ENCODE measurements around the gene ZNF423. TPM values are rescaled to one million over a fixed set of nuclear protein-coding genes. Genes with fewer than 3 reads are reported as not detected.

The ZNF423 gene
- total and polyA plus RNA-seq, 2 experiments from 2014 or later, result 14.9 to 41.8 TPM

DNA sequence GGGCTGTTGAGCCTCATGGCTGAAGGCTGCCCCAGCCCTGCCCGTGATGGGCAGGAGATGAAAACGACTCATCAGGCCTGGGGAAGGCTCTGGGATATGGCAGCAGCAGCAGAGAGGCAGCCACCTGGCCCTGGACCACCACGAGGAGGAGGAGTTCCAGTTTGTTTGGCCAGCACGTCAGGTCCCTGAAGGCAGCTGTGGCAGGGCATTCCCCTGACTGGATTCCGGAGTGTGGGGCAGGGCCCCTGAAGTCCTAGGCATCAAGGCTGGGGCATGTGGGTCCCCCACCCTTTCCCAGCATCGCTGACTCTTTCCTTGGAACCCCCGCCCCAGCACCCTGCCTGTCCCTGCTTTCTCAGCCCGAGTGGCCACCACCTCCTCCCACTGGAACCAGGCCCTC, 197.4 kb downstream of the ZNF423 start:
- Histone ChIP-seq H3K79me2 (replicated peaks; ENCODE audit: insufficient read depth) (no peaks in the 10 kb centered on the region; the same call in 1 of the 2 replicates), H4K20me1 (replicated peaks; ENCODE audit: insufficient read depth) (no peaks in the 10 kb centered on the region), H3K36me3 (ENCODE audit: insufficient read depth) (no peaks in the 10 kb centered on the region), H3K4me1 (ENCODE audit: insufficient read depth) (no peaks in the 10 kb centered on the region), H3F3A (replicated peaks; ENCODE audit: low read depth) (no peaks in the 10 kb centered on the region), H3K27me3 (ENCODE audit: insufficient read depth) (no peaks in the 10 kb centered on the region), H2AFZ (no peak overlapping the region), H3K27ac (ENCODE audit: low read depth) (no peak overlapping the region), H3K4me2 (no peak overlapping the region), H3K9me2 (ENCODE audit: insufficient read depth) (no peaks in the 10 kb centered on the region), H3K4me3 (no peak overlapping the region)
- peaks cover 45% of the 10 kb centered on the region for H3K4me1 Mint-ChIP-seq
- ATAC-seq (no peak; the same call in 2 of the 3 replicates), DNase-seq (ENCODE audit: low spot score) (no peak)
- H3K4me3 Mint-ChIP-seq, result no peak overlapping the region
- H3K27me3 Mint-ChIP-seq (ENCODE audit: insufficient read depth, low read depth, poor library complexity), result peaks cover 6% of the 10 kb centered on the region
- H3K36me3 Mint-ChIP-seq (ENCODE audit: low read depth), result no peaks in the 10 kb centered on the region
- TF ChIP-seq STAT1 (IDR thresholded peaks at IDR 0.05; ENCODE audit: unreplicated experiment), result no peak
- no peak for TF ChIP-seq CREB1 (CRISPR knock-in tag; IDR thresholded peaks at IDR 0.05; ENCODE audit: low read depth)
- no peak for TF ChIP-seq ZNF114 (CRISPR knock-in tag; IDR thresholded peaks at IDR 0.05)
- TF ChIP-seq, protein P1, sequence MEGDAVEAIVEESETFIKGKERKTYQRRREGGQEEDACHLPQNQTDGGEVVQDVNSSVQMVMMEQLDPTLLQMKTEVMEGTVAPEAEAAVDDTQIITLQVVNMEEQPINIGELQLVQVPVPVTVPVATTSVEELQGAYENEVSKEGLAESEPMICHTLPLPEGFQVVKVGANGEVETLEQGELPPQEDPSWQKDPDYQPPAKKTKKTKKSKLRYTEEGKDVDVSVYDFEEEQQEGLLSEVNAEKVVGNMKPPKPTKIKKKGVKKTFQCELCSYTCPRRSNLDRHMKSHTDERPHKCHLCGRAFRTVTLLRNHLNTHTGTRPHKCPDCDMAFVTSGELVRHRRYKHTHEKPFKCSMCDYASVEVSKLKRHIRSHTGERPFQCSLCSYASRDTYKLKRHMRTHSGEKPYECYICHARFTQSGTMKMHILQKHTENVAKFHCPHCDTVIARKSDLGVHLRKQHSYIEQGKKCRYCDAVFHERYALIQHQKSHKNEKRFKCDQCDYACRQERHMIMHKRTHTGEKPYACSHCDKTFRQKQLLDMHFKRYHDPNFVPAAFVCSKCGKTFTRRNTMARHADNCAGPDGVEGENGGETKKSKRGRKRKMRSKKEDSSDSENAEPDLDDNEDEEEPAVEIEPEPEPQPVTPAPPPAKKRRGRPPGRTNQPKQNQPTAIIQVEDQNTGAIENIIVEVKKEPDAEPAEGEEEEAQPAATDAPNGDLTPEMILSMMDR (conservative IDR thresholded peaks at IDR 0.05; ENCODE audit: low read depth in 2 of 2), result no peak
- TF ChIP-seq JUNB (IDR thresholded peaks at IDR 0.05; ENCODE audit: unreplicated experiment), result no peak
- no peak for TF ChIP-seq NANOG (IDR thresholded peaks at IDR 0.05; ENCODE audit: borderline replicate concordance)
- TF ChIP-seq EZH2 (IDR thresholded peaks at IDR 0.05; ENCODE audit: low read depth, unreplicated experiment), result no peak
- TF ChIP-seq EZH2phosphoT487 (IDR thresholded peaks at IDR 0.05; ENCODE audit: unreplicated experiment), result no peak
- TF ChIP-seq, protein P2, sequence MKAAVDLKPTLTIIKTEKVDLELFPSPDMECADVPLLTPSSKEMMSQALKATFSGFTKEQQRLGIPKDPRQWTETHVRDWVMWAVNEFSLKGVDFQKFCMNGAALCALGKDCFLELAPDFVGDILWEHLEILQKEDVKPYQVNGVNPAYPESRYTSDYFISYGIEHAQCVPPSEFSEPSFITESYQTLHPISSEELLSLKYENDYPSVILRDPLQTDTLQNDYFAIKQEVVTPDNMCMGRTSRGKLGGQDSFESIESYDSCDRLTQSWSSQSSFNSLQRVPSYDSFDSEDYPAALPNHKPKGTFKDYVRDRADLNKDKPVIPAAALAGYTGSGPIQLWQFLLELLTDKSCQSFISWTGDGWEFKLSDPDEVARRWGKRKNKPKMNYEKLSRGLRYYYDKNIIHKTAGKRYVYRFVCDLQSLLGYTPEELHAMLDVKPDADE (IDR thresholded peaks at IDR 0.05), result no peak
- no peak for TF ChIP-seq POLR2AphosphoS5 (IDR thresholded peaks at IDR 0.05; ENCODE audit: low read depth)
- TF ChIP-seq ZNF331 (CRISPR knock-in tag; IDR thresholded peaks at IDR 0.05; ENCODE audit: low read depth), result no peak
- 0 out of 2 replicates have a peak overlapping the region, but pooled peaks have one; percentile 34 for H3K27ac Mint-ChIP-seq
- H3K9me3 Mint-ChIP-seq, result no peaks in the 10 kb centered on the region

DNA sequence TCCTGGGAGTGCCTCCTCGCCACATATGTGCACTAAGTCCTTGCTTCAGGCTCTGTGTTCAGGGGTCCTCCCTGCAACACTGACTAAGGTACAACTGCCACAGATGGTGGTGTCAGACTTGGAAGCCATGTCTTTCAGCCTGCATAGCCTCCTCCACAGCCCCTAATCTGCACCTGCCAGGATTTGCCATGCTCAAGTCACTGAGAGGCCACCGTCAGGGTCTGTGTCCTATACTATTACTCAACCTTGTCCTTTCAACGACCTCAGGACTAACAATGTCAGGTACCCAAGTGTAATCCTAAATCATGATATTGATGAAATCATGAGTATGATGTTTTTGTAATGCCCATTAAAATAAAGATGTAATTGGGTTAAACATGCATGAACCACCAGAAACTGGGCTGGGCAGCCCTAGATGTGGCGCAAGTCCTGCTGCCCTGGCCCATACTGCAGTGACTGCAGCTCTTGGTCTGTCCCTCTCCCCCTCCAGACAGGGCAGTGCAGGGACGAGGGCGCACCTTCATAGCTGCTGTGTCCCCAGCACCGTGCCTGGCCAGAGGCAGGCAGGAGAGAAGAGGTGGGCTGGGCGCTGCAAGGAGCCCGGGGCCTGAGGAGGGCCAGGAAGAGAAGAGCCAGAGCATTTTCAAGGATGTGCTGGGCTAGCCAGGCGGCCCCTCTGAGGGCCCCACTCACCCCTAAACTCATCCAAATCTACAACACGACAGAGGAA, 198.0 kb downstream of the ZNF423 start:
- no peaks in the 10 kb centered on the region for H3K9me3 Mint-ChIP-seq
- no peaks in the 10 kb centered on the region for H3F3A ChIP-seq (replicated peaks; ENCODE audit: low read depth)
- H3K27ac Mint-ChIP-seq, result 0 out of 2 replicates have a peak overlapping the region, but pooled peaks have one; percentile 34
- DNase-seq (ENCODE audit: low spot score) (no peak), ATAC-seq (0 out of 3 replicates have a peak, but pooled peaks have one; percentile 14)
- H3K4me2 ChIP-seq, result no peak overlapping the region
- no peaks in the 10 kb centered on the region for H4K20me1 ChIP-seq (replicated peaks; ENCODE audit: insufficient read depth)
- H3K4me3 ChIP-seq, result no peak overlapping the region
- no peaks in the 10 kb centered on the region for H3K36me3 ChIP-seq (ENCODE audit: insufficient read depth)
- H3K27me3 Mint-ChIP-seq (ENCODE audit: insufficient read depth, low read depth, poor library complexity), result peaks cover 2% of the 10 kb centered on the region
- no peaks in the 10 kb centered on the region for H3K4me1 ChIP-seq (ENCODE audit: insufficient read depth)
- no peaks in the 10 kb centered on the region for H3K36me3 Mint-ChIP-seq (ENCODE audit: low read depth)
- H3K9me2 ChIP-seq (ENCODE audit: insufficient read depth), result no peaks in the 10 kb centered on the region
- H3K27me3 ChIP-seq (ENCODE audit: insufficient read depth), result no peaks in the 10 kb centered on the region
- no peaks in the 10 kb centered on the region; the same call in 1 of the 2 replicates for H3K79me2 ChIP-seq (replicated peaks; ENCODE audit: insufficient read depth)
- H3K4me3 Mint-ChIP-seq, result no peak overlapping the region
- H3K27ac ChIP-seq (ENCODE audit: low read depth), result no peak overlapping the region
- H3K4me1 Mint-ChIP-seq, result peaks cover 40% of the 10 kb centered on the region
- H2AFZ ChIP-seq, result no peak overlapping the region
- no peak for TF ChIP-seq ZNF114 (CRISPR knock-in tag; IDR thresholded peaks at IDR 0.05)
- TF ChIP-seq, protein P3, sequence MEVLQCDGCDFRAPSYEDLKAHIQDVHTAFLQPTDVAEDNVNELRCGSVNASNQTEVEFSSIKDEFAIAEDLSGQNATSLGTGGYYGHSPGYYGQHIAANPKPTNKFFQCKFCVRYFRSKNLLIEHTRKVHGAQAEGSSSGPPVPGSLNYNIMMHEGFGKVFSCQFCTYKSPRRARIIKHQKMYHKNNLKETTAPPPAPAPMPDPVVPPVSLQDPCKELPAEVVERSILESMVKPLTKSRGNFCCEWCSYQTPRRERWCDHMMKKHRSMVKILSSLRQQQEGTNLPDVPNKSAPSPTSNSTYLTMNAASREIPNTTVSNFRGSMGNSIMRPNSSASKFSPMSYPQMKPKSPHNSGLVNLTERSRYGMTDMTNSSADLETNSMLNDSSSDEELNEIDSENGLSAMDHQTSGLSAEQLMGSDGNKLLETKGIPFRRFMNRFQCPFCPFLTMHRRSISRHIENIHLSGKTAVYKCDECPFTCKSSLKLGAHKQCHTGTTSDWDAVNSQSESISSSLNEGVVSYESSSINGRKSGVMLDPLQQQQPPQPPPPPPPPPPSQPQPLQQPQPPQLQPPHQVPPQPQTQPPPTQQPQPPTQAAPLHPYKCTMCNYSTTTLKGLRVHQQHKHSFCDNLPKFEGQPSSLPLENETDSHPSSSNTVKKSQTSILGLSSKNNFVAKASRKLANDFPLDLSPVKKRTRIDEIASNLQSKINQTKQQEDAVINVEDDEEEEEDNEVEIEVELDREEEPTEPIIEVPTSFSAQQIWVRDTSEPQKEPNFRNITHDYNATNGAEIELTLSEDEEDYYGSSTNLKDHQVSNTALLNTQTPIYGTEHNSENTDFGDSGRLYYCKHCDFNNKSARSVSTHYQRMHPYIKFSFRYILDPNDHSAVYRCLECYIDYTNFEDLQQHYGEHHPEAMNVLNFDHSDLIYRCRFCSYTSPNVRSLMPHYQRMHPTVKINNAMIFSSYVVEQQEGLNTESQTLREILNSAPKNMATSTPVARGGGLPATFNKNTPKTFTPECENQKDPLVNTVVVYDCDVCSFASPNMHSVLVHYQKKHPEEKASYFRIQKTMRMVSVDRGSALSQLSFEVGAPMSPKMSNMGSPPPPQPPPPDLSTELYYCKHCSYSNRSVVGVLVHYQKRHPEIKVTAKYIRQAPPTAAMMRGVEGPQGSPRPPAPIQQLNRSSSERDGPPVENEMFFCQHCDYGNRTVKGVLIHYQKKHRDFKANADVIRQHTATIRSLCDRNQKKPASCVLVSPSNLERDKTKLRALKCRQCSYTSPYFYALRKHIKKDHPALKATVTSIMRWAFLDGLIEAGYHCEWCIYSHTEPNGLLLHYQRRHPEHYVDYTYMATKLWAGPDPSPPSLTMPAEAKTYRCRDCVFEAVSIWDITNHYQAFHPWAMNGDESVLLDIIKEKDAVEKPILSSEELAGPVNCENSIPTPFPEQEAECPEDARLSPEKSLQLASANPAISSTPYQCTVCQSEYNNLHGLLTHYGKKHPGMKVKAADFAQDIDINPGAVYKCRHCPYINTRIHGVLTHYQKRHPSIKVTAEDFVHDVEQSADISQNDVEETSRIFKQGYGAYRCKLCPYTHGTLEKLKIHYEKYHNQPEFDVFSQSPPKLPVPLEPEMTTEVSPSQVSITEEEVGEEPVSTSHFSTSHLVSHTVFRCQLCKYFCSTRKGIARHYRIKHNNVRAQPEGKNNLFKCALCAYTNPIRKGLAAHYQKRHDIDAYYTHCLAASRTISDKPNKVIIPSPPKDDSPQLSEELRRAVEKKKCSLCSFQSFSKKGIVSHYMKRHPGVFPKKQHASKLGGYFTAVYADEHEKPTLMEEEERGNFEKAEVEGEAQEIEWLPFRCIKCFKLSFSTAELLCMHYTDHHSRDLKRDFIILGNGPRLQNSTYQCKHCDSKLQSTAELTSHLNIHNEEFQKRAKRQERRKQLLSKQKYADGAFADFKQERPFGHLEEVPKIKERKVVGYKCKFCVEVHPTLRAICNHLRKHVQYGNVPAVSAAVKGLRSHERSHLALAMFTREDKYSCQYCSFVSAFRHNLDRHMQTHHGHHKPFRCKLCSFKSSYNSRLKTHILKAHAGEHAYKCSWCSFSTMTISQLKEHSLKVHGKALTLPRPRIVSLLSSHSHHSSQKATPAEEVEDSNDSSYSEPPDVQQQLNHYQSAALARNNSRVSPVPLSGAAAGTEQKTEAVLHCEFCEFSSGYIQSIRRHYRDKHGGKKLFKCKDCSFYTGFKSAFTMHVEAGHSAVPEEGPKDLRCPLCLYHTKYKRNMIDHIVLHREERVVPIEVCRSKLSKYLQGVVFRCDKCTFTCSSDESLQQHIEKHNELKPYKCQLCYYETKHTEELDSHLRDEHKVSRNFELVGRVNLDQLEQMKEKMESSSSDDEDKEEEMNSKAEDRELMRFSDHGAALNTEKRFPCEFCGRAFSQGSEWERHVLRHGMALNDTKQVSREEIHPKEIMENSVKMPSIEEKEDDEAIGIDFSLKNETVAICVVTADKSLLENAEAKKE (CRISPR knock-in tag; IDR thresholded peaks at IDR 0.05), result no peak
